ENCODE measurements around the gene ZNF750.

Gene ZNF750

DNA sequence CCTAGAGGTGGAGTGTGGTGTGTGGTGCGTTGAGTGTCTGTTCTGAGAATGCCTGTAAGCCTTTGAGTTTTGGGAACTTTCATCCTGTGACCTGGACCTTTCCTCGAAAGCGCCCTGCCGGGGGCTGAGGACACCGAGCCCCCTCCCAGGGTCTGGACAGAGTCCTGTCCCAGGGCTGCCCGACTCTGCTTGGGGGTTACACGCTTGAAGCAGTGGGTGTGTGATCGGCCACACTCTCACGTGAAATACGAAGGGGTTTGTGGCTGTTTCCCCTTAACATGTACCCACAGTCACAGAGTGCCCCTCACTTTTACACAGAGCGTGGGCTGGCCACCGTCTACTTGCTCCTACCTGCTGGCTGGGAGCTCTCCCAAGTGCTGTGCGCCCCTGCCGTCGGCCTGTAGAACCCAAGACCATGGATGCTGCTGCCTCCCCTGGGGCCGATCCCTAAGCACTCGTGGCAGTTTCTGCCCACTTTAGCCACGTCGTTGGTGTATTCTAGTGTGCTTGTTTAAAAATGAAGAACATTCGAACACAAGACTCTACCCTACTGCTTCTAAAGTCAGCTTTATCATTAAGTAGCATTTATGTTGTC lies 6.8 kb downstream of the ZNF750 start:
- DNase-seq (ENCODE audit: low read depth), result no peak
- H3K4me3 ChIP-seq (ENCODE audit: low read depth, low read length), result no peak overlapping the region
- TF ChIP-seq, protein P1, sequence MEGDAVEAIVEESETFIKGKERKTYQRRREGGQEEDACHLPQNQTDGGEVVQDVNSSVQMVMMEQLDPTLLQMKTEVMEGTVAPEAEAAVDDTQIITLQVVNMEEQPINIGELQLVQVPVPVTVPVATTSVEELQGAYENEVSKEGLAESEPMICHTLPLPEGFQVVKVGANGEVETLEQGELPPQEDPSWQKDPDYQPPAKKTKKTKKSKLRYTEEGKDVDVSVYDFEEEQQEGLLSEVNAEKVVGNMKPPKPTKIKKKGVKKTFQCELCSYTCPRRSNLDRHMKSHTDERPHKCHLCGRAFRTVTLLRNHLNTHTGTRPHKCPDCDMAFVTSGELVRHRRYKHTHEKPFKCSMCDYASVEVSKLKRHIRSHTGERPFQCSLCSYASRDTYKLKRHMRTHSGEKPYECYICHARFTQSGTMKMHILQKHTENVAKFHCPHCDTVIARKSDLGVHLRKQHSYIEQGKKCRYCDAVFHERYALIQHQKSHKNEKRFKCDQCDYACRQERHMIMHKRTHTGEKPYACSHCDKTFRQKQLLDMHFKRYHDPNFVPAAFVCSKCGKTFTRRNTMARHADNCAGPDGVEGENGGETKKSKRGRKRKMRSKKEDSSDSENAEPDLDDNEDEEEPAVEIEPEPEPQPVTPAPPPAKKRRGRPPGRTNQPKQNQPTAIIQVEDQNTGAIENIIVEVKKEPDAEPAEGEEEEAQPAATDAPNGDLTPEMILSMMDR (IDR thresholded peaks at IDR 0.05; ENCODE audit: control insufficient read depth, extremely low read depth, insufficient read depth), result no peak

DNA sequence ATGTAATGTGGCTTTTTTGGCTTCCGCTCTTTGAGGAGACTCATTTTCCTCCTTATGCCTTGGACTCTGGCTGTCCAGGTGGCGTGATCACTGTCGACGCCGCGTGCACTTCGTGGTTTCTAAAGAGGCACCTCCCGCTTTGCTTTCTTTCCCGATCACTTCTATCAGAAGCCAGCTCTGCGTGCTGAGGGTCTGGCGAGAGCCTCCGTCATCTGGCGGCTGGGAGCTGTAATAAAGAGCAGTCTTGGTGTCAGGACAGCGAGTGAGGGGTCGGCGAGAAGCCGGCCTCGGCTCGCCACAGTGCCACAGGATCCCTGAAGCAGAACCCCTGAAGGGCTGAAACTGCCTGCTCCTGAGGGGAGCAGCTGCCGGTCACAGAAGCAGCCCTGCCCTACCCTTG lies 7.4 kb downstream of the ZNF750 start:
- no peak overlapping the region for H3K4me3 ChIP-seq (ENCODE audit: low read depth, low read length)
- TF ChIP-seq, protein P1 (IDR thresholded peaks at IDR 0.05; ENCODE audit: control insufficient read depth, extremely low read depth, insufficient read depth), result no peak
- DNase-seq (ENCODE audit: low read depth), result no peak

DNA sequence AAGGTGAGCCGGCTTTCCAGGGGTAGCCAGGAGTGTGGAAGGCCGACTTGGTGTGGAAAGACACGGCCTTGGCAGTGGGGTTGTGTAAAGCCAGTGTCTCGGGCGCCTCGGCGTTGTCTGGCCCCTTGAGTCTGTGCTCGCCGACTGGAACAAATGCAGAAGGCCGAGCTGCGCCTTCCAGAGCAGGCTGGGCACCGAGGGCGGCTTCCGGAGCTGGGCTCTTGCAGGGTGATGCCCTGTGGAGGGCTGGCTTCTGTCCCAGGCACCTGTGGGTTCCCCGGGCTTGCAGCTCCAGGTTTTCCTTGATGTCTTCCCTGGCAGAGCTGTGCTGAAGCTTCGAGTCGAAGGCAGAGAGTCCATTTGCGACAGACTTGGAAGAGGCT lies 8.0 kb downstream of the ZNF750 start:
- TF ChIP-seq, protein P1 (IDR thresholded peaks at IDR 0.05; ENCODE audit: control insufficient read depth, extremely low read depth, insufficient read depth), result no peak

DNA sequence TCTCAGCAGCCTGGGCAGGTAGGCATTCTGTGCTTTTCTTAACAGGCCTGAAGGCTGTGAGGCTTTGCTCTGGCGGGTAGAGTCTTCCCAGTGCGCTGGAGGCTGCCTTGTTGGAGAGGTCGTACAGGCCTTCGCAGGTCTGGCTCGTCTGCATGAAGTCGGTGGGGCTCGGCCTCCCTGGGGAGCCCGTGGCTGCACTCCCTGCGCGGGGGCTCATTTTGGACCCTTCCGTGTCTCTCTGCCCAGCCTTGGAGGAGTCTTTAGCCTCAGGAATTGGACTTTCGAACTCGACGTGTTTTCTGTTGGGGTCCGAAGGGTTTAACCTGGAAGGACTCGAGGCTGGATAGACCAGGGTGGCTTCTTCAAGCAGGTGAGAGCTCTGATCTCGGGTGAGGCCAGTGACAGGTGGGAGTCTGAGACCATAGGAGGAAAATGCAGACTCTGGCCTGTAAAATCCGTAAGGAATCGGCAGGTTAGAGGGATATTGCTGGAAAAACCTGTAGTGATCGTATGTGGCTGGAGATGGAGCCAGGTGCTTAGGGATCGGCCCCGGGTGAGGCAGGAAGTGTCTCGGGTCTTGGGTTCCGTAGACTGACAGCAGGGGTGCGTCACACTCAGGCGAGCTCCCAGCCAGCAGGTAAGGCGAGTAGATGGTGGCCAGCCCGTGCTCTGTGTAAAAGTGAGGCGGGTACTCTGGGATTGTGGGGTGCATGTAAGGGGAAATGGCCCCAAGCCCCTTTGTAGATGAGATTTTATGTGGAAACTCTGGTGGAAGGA lies 8.6 kb downstream of the ZNF750 start:
- TF ChIP-seq, protein P1 (IDR thresholded peaks at IDR 0.05; ENCODE audit: control insufficient read depth, extremely low read depth, insufficient read depth), result no peak
- DNase-seq (ENCODE audit: low read depth), result no peak
- H3K4me3 ChIP-seq (ENCODE audit: low read depth, low read length), result no peak overlapping the region

More for the DNA sequence above, 8.0 kb downstream of the ZNF750 start:
- no peak for DNase-seq (ENCODE audit: low read depth)
- H3K4me3 ChIP-seq (ENCODE audit: low read depth, low read length), result no peak overlapping the region

DNA sequence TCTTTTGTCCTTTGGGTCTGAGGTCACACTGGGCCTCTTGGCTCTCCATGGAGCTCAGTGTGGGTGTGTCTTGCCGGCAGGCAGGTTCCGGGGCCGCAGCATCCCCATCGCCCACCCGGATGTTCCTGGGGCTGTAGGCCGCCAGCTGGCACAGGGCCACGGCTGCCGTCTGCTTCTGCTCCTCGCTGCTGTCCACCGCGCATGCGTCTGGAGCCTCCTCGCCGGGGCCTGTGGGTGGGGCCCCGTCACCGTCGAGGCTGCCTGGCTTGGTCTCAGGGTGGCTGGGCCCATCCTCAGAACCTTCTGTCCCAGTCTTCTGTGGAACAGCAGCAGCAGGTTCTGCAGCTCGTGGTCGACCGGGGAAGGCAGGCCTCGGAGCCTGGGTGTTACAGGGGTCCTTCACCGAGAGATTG lies 9.6 kb downstream of the ZNF750 start:
- DNase-seq (ENCODE audit: low read depth), result no peak
- TF ChIP-seq, protein P1 (IDR thresholded peaks at IDR 0.05; ENCODE audit: control insufficient read depth, extremely low read depth, insufficient read depth), result no peak
- H3K4me3 ChIP-seq (ENCODE audit: low read depth, low read length), result no peak overlapping the region

DNA sequence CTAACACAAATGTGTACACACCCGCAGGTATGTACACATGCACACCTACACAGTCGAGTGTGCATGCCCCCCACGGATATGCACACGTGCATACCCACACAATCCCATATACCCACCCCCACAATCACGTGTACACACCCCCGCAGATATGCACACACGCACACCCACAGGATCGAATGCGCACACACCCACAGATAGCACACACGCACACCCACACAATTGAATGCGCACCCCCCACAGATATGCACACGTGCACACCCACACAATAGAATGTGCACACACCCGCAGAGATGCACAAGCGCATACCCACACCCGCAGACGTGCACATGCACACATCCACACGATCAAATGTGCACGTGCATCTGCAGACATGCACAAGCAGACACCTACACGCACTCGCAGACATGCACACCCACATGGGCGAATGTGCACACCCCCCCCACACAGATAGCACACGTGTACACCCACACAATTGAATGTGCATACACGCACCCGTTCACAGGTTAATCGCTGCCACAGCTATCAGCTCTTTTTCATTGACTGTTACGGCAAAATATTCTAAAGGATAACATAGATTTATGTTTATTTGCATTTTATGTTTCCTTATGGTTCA lies 10.8 kb downstream of the ZNF750 start:
- TF ChIP-seq, protein P1 (IDR thresholded peaks at IDR 0.05; ENCODE audit: control insufficient read depth, extremely low read depth, insufficient read depth), result no peak
- DNase-seq (ENCODE audit: low read depth), result no peak
- H3K4me3 ChIP-seq (ENCODE audit: low read depth, low read length), result no peak overlapping the region

All from LNCaP clone FGC (cell line).